ENCODE measurements around the gene DOK1. TPM values are rescaled to one million over a fixed set of nuclear protein-coding genes. Genes with fewer than 3 reads are reported as not detected.
A peak's percentile ranks its signal among the peaks of the same experiment; 100 is the strongest.

Gene DOK1
- polyA plus RNA-seq, 3 donors = 48.0 to 53.6 (median 49.3) TPM

GRCh38 chr2:74556831-74557370 is 2.4 kb downstream of the DOK1 start:
- no peaks in the 10 kb centered on the region for H3K27me3 ChIP-seq (ENCODE audit: control insufficient read depth in 2 of 2, insufficient read depth in 2 of 2, low read length in 2 of 2)
- H3K9me3 ChIP-seq (replicated peaks in 1 of 2; ENCODE audit: control insufficient read depth in 1 of 2, insufficient read depth in 1 of 2, low read length in 2 of 2) = no peaks in the 10 kb centered on the region
- peak overlapping the region in 1 of 2 donors; percentile 94 for H3K27ac ChIP-seq (ENCODE audit: low read depth in 1 of 2, low read length in 2 of 2)
- peaks cover 53% of the 10 kb centered on the region for H3K79me2 ChIP-seq (ENCODE audit: insufficient read depth, low read length)
- no peak for DNase-seq
- intact Hi-C loops (cut with micrococcal nuclease) = no loop called here
- Mint-ChIP-seq H3K9me3 (no peaks in the 10 kb centered on the region), H3K27me3 (ENCODE audit: low read depth in 3 of 3) (peaks cover 0 to 4% (median 2%) of the 10 kb centered on the region in 3 donors), H3K27ac (peak overlapping the region in 5 of 7 donors; percentile 40 to 98 (median 81)), H3K36me3 (peaks cover 15 to 23% of the 10 kb centered on the region in 2 donors), H3K4me1 (peaks cover 46% of the 10 kb centered on the region), H3K4me3 (peak overlapping the region in 1 of 2 donors; percentile 98)
- H3K36me3 ChIP-seq (replicated peaks in 1 of 2; ENCODE audit: control insufficient read depth in 1 of 2, insufficient read depth in 2 of 2, low read length in 2 of 2) = peaks cover 20 to 28% of the 10 kb centered on the region in 2 donors
- TF ChIP-seq, protein P1, sequence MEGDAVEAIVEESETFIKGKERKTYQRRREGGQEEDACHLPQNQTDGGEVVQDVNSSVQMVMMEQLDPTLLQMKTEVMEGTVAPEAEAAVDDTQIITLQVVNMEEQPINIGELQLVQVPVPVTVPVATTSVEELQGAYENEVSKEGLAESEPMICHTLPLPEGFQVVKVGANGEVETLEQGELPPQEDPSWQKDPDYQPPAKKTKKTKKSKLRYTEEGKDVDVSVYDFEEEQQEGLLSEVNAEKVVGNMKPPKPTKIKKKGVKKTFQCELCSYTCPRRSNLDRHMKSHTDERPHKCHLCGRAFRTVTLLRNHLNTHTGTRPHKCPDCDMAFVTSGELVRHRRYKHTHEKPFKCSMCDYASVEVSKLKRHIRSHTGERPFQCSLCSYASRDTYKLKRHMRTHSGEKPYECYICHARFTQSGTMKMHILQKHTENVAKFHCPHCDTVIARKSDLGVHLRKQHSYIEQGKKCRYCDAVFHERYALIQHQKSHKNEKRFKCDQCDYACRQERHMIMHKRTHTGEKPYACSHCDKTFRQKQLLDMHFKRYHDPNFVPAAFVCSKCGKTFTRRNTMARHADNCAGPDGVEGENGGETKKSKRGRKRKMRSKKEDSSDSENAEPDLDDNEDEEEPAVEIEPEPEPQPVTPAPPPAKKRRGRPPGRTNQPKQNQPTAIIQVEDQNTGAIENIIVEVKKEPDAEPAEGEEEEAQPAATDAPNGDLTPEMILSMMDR (IDR thresholded peaks at IDR 0.05) = no peak
- no peak overlapping the region for H3K9ac ChIP-seq (ENCODE audit: insufficient read depth, low read length, poor library complexity, severe bottlenecking)
- 94% methylated on average over 3 of the region's 6 CpGs for WGBS (ENCODE audit: insufficient coverage)
- no peak overlapping the region for H2AFZ ChIP-seq (ENCODE audit: insufficient read depth, low read depth, low read length, poor library complexity, severe bottlenecking)
- no peak overlapping the region for H3K4me2 ChIP-seq (replicated peaks; ENCODE audit: extremely low read depth, low read length, poor library complexity, severe bottlenecking)
- peaks cover 27 to 48% of the 10 kb centered on the region in 2 donors for H3K4me1 ChIP-seq (ENCODE audit: control insufficient read depth in 1 of 2, insufficient read depth in 2 of 2, low read length in 2 of 2)
- peak overlapping the region in 1 of 3 experiments; percentile 99 for H3K4me3 ChIP-seq (replicated peaks in 1 of 3; ENCODE audit: low read depth in 2 of 3, low read length in 3 of 3)
- peaks cover 23% of the 10 kb centered on the region for H4K20me1 ChIP-seq (ENCODE audit: insufficient read depth, low read length)

DNA sequence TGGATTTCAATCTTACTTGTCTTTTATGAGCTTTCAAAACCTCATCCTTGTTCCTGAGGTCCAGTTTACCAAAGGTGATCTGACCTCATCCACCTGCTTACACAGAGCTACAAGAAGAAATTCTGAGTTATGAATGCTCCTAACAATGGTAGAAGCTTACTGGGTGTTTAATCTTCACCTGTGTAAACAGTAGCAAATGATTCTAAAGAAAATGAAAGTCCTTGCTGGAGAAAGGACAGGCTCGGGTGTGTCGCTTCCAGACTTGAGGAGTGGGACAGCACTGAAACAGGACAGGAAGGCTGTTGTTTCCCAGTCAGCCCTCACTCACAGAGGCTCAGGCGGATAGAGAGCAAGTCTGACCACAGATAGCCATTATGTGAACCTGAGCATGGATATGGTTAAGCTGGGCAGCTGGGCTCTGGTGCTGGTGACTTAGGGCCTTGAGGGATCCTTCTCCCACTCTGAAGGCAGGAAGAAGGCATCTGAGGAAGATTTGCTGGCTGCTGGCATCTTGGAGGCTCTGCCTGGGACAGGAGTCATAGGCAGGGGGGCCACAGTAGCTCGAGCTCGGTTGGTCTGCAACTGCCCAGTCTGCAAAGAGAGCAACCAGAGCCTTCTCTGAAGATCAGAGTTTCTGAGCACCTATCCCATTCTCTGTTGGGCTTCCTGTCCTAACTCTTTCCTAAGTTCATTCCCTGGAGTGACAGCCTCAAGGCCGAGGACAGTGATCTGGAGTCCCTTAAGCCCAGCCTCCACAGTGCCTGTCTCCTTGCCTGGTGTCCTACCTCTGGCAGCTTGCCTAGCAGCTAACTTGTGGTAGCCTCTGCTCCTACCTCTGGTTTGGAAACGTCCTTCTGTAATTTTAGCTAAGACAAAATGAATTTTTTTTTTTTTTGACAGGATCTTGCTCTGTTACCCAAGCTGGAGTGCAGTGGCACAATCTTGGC is 4.0 kb downstream of the DOK1 start:
- TF ChIP-seq, protein P1 (IDR thresholded peaks at IDR 0.05) = no peak
- H3K27ac ChIP-seq (ENCODE audit: low read depth in 1 of 2, low read length in 2 of 2) = no peak overlapping the region
- Mint-ChIP-seq H3K27me3 (ENCODE audit: low read depth in 3 of 3) (peaks cover 0 to 2% (median 2%) of the 10 kb centered on the region in 3 donors), H3K4me3 (no peak overlapping the region), H3K4me1 (peaks cover 50% of the 10 kb centered on the region), H3K9me3 (no peaks in the 10 kb centered on the region), H3K36me3 (peaks cover 15 to 20% of the 10 kb centered on the region in 2 donors), H3K27ac (peak overlapping the region in 6 of 7 donors; percentile 37 to 82 (median 64))
- peaks cover 23% of the 10 kb centered on the region for H4K20me1 ChIP-seq (ENCODE audit: insufficient read depth, low read length)
- no peak overlapping the region for H2AFZ ChIP-seq (ENCODE audit: insufficient read depth, low read depth, low read length, poor library complexity, severe bottlenecking)
- peaks cover 33 to 54% of the 10 kb centered on the region in 2 donors for H3K4me1 ChIP-seq (ENCODE audit: control insufficient read depth in 1 of 2, insufficient read depth in 2 of 2, low read length in 2 of 2)
- intact Hi-C loops (cut with micrococcal nuclease) = no loop called here
- DNase-seq = no peak
- H3K36me3 ChIP-seq (replicated peaks in 1 of 2; ENCODE audit: control insufficient read depth in 1 of 2, insufficient read depth in 2 of 2, low read length in 2 of 2) = peaks cover 20 to 28% of the 10 kb centered on the region in 2 donors
- H3K27me3 ChIP-seq (ENCODE audit: control insufficient read depth in 2 of 2, insufficient read depth in 2 of 2, low read length in 2 of 2) = no peaks in the 10 kb centered on the region
- 70% methylated on average over 5 of the region's 7 CpGs for WGBS (ENCODE audit: insufficient coverage)
- no peaks in the 10 kb centered on the region for H3K9me3 ChIP-seq (replicated peaks in 1 of 2; ENCODE audit: control insufficient read depth in 1 of 2, insufficient read depth in 1 of 2, low read length in 2 of 2)
- no peak overlapping the region for H3K9ac ChIP-seq (ENCODE audit: insufficient read depth, low read length, poor library complexity, severe bottlenecking)
- H3K4me3 ChIP-seq (replicated peaks in 1 of 3; ENCODE audit: low read depth in 2 of 3, low read length in 3 of 3) = no peak overlapping the region
- no peak overlapping the region for H3K4me2 ChIP-seq (replicated peaks; ENCODE audit: extremely low read depth, low read length, poor library complexity, severe bottlenecking)
- peaks cover 44% of the 10 kb centered on the region for H3K79me2 ChIP-seq (ENCODE audit: insufficient read depth, low read length)

Data from CD14-positive monocyte (primary cell).